Measurements from ENCODE around the gene ZYX.

Gene ZYX

GRCh38 chr7:143367972-143368371, 13.2 kb upstream of the ZYX start:
- Mint-ChIP-seq H3K9me3 (no peaks in the 10 kb centered on the region), H3K27ac (no peak overlapping the region), H3K27me3 (ENCODE audit: low read depth, poor library complexity) (peaks cover 56% of the 10 kb centered on the region), H3K4me1 (peaks cover 30% of the 10 kb centered on the region), H3K4me3 (no peak overlapping the region), H3K36me3 (ENCODE audit: low read depth) (no peaks in the 10 kb centered on the region)
- DNase-seq = no peak
- no peak for TF ChIP-seq CTCF (IDR thresholded peaks at IDR 0.05)

GRCh38 chr7:143368387-143368786, 12.8 kb upstream of the ZYX start:
- no peak overlapping the region for H3K4me3 Mint-ChIP-seq

GRCh38 chr7:143369678-143370651, 11.2 kb upstream of the ZYX start:
- no peak for DNase-seq
- H3K36me3 Mint-ChIP-seq (ENCODE audit: low read depth) = no peaks in the 10 kb centered on the region
- TF ChIP-seq CTCF (IDR thresholded peaks at IDR 0.05) = no peak
- H3K27me3 Mint-ChIP-seq (ENCODE audit: low read depth, poor library complexity) = peaks cover 39% of the 10 kb centered on the region
- H3K27ac Mint-ChIP-seq = no peak overlapping the region
- H3K4me1 Mint-ChIP-seq = peaks cover 30% of the 10 kb centered on the region
- H3K4me3 Mint-ChIP-seq = no peak overlapping the region
- H3K9me3 Mint-ChIP-seq = no peaks in the 10 kb centered on the region

More at GRCh38 chr7:143368387-143368786, 12.8 kb upstream of the ZYX start:
- H3K4me1 Mint-ChIP-seq = peaks cover 30% of the 10 kb centered on the region
- TF ChIP-seq CTCF (IDR thresholded peaks at IDR 0.05) = no peak
- no peaks in the 10 kb centered on the region for H3K36me3 Mint-ChIP-seq (ENCODE audit: low read depth)
- no peaks in the 10 kb centered on the region for H3K9me3 Mint-ChIP-seq
- H3K27ac Mint-ChIP-seq = no peak overlapping the region
- H3K27me3 Mint-ChIP-seq (ENCODE audit: low read depth, poor library complexity) = peaks cover 52% of the 10 kb centered on the region
- no peak for DNase-seq

- H3K9me3 Mint-ChIP-seq = no peaks in the 10 kb centered on the region
- no peaks in the 10 kb centered on the region for H3K36me3 Mint-ChIP-seq (ENCODE audit: low read depth)
- H3K27me3 Mint-ChIP-seq (ENCODE audit: low read depth, poor library complexity) = peaks cover 19% of the 10 kb centered on the region
- TF ChIP-seq CTCF (IDR thresholded peaks at IDR 0.05) = no peak
- H3K4me3 Mint-ChIP-seq = no peak overlapping the region
- H3K4me1 Mint-ChIP-seq = peaks cover 39% of the 10 kb centered on the region
- no peak for DNase-seq
- H3K27ac Mint-ChIP-seq = no peak overlapping the region
Measured at GRCh38 chr7:143372070-143372469, 9.1 kb upstream of the ZYX start.

GRCh38 chr7:143373255-143373794, 7.8 kb upstream of the ZYX start:
- H3K4me1 Mint-ChIP-seq = peaks cover 47% of the 10 kb centered on the region
- no peak overlapping the region for H3K27ac Mint-ChIP-seq
- peaks cover 8% of the 10 kb centered on the region for H3K27me3 Mint-ChIP-seq (ENCODE audit: low read depth, poor library complexity)
- H3K4me3 Mint-ChIP-seq = no peak overlapping the region
- no peak for TF ChIP-seq CTCF (IDR thresholded peaks at IDR 0.05)
- H3K36me3 Mint-ChIP-seq (ENCODE audit: low read depth) = no peaks in the 10 kb centered on the region
- no peaks in the 10 kb centered on the region for H3K9me3 Mint-ChIP-seq
- no peak for DNase-seq

Measured in nephron progenitor cell (in vitro differentiated cells).